Measurements from ENCODE around the gene NTN4.
A peak's percentile ranks its signal among the peaks of the same experiment; 100 is the strongest.
"Not testable (repeated sequence)": the region's sequence is repeated elsewhere in the genome, so short reads cannot be mapped to it uniquely, and the experiment has no call there.

NTN4 gene

DNA sequence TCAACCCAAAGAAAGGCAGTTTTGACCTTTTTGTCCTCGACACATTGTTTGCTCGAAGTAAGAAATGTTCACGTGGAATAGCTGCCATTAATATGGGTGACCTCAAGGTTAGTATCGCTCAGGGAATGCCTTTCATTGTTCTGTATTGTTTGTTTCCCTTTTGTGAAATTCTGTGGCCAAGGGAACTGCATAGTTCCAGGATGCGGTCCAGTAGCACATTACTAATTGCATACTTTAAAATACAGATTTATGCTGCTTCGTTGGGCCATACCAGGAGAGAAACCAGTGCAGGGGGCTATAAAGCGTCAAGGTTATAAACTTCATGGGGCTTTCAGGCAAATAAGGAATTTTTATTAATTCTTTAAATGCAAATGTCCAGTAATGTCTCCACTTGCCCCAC lies 166.0 kb downstream of the NTN4 start:
- in situ Hi-C loops (cut with MboI; ENCODE audit: low sequenced_read_pairs, unreplicated experiment) = loop anchor here (10.0 kb wide), 1 partner anchor 190 kb away; no protein-coding TSS in a partner anchor
- DNase-seq (ENCODE audit: low spot score) = no peak
- TF ChIP-seq, protein P1, sequence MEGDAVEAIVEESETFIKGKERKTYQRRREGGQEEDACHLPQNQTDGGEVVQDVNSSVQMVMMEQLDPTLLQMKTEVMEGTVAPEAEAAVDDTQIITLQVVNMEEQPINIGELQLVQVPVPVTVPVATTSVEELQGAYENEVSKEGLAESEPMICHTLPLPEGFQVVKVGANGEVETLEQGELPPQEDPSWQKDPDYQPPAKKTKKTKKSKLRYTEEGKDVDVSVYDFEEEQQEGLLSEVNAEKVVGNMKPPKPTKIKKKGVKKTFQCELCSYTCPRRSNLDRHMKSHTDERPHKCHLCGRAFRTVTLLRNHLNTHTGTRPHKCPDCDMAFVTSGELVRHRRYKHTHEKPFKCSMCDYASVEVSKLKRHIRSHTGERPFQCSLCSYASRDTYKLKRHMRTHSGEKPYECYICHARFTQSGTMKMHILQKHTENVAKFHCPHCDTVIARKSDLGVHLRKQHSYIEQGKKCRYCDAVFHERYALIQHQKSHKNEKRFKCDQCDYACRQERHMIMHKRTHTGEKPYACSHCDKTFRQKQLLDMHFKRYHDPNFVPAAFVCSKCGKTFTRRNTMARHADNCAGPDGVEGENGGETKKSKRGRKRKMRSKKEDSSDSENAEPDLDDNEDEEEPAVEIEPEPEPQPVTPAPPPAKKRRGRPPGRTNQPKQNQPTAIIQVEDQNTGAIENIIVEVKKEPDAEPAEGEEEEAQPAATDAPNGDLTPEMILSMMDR (IDR thresholded peaks at IDR 0.05; ENCODE audit: borderline replicate concordance, control extremely low read depth, extremely low read depth, insufficient read depth, missing control alignments) = no peak

DNA sequence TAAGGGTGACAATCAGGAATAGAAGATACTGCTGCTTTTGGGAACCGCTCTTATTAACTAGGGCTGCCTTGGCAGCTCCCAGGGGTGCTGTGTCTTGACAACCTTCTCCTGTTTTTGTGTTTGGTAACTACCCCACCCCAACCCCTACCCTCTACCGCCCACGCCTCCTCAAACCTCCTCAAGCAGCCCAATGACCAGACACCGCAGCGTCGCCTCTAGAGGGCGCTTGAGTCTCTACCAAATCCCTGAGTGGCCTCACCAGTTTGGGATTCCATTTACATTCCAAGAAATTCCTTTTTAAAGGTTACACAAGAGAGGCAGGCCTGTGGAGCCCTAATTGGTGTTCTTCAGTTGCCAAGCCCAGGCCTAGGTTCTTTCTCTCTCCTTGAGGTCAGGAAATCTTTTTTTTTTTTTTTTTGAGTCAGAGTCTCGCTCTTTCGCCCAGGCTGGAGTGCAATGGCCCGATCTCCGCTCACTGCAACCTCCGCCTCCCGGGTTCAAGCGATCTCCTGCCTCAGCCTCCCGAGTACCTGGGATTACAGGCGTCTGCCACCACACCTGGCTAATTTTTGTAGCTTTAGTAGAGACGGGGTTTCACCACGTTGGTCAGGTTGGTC lies 166.9 kb downstream of the NTN4 start:
- in situ Hi-C loops (cut with MboI; ENCODE audit: low sequenced_read_pairs, unreplicated experiment) = loop anchor here (10.0 kb wide), 1 partner anchor 191 kb away; no protein-coding TSS in a partner anchor
- TF ChIP-seq, protein P1 (IDR thresholded peaks at IDR 0.05; ENCODE audit: borderline replicate concordance, control extremely low read depth, extremely low read depth, insufficient read depth, missing control alignments) = peak; percentile 71

DNA sequence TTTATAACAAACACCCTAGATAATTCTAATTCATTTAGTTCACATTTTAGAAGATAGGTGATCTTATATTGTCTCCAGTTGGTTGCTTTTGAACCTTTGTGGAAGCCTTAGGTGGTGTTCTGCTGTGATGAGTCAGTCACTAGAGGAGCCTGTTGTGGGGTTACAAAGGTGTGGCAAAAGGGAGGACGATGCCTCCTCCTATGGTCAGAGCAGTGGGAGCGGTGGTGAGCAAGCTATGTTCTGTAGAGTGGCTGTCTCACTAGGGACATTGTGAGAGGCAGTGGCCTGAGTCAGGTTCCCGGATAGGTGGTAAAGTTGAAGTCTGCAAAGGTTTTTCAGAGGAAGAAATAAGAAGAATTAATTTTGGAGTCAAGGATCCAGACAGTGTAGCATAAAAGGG lies 167.7 kb downstream of the NTN4 start:
- in situ Hi-C loops (cut with MboI; ENCODE audit: low sequenced_read_pairs, unreplicated experiment) = loop anchor here (10.0 kb wide), 1 partner anchor 192 kb away; no protein-coding TSS in a partner anchor
- no peak for DNase-seq (ENCODE audit: low spot score)
- TF ChIP-seq, protein P1 (IDR thresholded peaks at IDR 0.05; ENCODE audit: borderline replicate concordance, control extremely low read depth, extremely low read depth, insufficient read depth, missing control alignments) = no peak

More for the DNA sequence above, 166.9 kb downstream of the NTN4 start:
- peak; percentile 62 for DNase-seq (ENCODE audit: low spot score)

DNA sequence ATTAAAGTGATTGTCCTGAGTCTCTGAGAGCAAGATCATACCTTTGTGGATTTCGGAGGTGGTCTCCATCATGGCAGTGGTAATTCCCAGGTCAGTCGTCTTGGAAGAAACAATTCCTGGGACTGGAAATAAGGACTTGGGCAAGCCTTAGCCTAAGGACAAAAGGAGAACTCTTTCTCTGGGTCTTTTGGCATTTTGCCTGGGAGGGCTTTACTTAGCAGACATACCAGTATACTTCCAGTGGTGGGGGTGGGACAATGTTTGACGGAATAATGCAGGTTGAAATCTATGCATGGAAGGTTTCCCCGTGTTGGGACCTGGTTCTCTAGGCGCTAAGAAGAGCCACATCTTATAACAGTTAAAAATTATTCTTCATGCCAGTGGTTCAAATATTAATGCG lies 168.8 kb downstream of the NTN4 start:
- DNase-seq (ENCODE audit: low spot score) = no peak
- in situ Hi-C loops (cut with MboI; ENCODE audit: low sequenced_read_pairs, unreplicated experiment) = loop anchor here (10.0 kb wide), 1 partner anchor 193 kb away; no protein-coding TSS in a partner anchor
- TF ChIP-seq, protein P1 (IDR thresholded peaks at IDR 0.05; ENCODE audit: borderline replicate concordance, control extremely low read depth, extremely low read depth, insufficient read depth, missing control alignments) = no peak

DNA sequence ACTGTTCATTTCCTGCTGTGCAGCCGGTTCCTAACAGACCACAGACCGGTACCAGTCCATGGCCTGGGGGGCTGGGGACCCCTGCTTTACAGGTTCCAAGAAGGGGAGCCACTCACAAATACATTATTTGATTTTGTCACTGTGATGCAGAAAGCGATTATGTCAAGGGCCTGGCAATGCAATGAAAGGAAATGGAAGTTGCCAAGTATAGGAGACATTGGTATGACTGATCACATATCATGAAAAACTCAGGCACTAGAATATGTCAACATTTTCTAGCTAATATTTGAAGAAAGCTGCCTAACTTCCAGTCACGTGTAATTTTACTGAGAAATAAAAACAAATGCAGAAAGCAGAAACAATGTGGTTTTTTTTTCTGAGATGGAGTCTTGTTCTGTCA lies 170.4 kb downstream of the NTN4 start:
- in situ Hi-C loops (cut with MboI; ENCODE audit: low sequenced_read_pairs, unreplicated experiment) = loop anchor here (10.0 kb wide), 1 partner anchor 195 kb away; no protein-coding TSS in a partner anchor
- DNase-seq (ENCODE audit: low spot score) = no peak
- TF ChIP-seq, protein P1 (IDR thresholded peaks at IDR 0.05; ENCODE audit: borderline replicate concordance, control extremely low read depth, extremely low read depth, insufficient read depth, missing control alignments) = no peak

DNA sequence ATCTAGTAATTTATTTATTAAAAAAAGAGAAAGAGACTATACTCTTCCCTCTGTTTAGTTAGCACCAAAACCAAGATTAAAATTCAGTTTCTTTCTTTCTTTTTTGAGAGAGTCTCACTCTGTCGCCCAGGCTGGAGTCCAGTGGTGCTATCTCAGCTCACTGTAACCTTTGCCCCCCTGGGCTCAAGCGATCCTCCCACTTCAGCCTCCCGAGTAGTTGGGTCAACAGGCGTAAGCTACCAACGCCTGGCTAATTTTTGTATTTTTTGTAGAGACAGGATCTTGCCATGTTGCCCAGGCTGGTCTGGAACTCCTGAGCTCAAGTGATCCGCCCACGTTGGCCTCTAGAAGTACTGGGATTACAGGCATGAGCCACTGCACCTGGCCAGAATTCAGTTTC lies 174.1 kb downstream of the NTN4 start:
- in situ Hi-C loops (cut with MboI; ENCODE audit: low sequenced_read_pairs, unreplicated experiment); DNase-seq (ENCODE audit: low spot score): not testable (repeated sequence)

DNA sequence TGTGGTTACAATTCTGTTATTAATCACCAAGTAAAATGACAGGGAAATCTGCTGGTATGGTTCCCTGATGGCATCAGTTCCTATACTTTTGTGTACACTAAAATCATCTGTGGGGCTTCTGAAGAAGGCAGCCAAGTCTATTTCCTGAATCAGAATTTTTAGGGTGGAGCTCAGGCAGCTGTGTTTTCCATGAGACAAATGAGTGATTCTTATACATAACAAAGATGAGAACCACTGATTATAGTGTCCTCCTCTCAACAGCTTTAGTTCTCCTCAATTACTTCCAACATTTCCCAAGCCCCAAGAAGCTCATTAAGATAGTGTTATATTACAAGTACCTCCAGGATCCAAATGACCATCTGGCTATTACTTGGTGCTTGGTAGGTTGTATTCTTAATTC lies 174.8 kb downstream of the NTN4 start:
- DNase-seq (ENCODE audit: low spot score) = no peak
- in situ Hi-C loops (cut with MboI; ENCODE audit: low sequenced_read_pairs, unreplicated experiment) = no loop called here
- TF ChIP-seq, protein P1 (IDR thresholded peaks at IDR 0.05; ENCODE audit: borderline replicate concordance, control extremely low read depth, extremely low read depth, insufficient read depth, missing control alignments) = no peak

All from GM13976 (cell line).